VCaP (cell line): Measurements from ENCODE around the gene MMP28.

Source experiments
- H3K27ac ChIP-seq: fragments of 450-650 bp; 2 replicates; pipeline ENCODE4 v1.5.1; 2017
- TF ChIP-seq, protein P1 (sequence below): fragments of 450-650 bp; conservative IDR thresholded peaks from 2 replicates; pipeline ENCODE4 v1.5.1; 2017; ENCODE audit warnings: mild to moderate bottlenecking, moderate library complexity

MMP28 gene

GRCh38 chr17:35795007-35795870 is at the start of gene MMP28:
Gene MMP28 (minus strand): TSS chr17:35795641. CDS start chr17:35795377, 264 bp downstream.
- peak within 1 kb of the TSS; percentile 75 for H3K27ac ChIP-seq
- TF ChIP-seq, protein P1, sequence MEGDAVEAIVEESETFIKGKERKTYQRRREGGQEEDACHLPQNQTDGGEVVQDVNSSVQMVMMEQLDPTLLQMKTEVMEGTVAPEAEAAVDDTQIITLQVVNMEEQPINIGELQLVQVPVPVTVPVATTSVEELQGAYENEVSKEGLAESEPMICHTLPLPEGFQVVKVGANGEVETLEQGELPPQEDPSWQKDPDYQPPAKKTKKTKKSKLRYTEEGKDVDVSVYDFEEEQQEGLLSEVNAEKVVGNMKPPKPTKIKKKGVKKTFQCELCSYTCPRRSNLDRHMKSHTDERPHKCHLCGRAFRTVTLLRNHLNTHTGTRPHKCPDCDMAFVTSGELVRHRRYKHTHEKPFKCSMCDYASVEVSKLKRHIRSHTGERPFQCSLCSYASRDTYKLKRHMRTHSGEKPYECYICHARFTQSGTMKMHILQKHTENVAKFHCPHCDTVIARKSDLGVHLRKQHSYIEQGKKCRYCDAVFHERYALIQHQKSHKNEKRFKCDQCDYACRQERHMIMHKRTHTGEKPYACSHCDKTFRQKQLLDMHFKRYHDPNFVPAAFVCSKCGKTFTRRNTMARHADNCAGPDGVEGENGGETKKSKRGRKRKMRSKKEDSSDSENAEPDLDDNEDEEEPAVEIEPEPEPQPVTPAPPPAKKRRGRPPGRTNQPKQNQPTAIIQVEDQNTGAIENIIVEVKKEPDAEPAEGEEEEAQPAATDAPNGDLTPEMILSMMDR: no peak

DNA sequence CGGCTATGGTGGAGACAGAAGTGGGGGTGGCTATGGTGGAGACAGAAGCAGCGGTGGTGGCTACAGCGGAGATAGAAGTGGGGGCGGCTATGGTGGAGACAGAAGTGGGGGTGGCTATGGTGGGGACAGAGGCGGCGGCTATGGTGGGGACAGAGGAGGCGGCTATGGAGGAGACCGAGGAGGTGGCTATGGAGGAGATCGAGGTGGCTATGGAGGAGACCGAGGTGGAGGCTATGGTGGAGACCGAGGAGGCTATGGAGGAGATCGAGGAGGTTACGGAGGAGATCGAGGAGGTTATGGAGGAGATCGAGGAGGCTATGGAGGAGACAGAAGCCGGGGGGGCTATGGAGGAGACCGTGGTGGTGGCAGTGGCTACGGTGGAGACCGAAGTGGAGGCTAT is 49.1 kb upstream of the MMP28 start:
- TF ChIP-seq, protein P1: no peak

GRCh38 chr17:35843698-35844097 is 48.3 kb upstream of the MMP28 start:
- TF ChIP-seq, protein P1: no peak
- no peak overlapping the region for H3K27ac ChIP-seq

More for the DNA sequence above, 49.1 kb upstream of the MMP28 start:
- H3K27ac ChIP-seq: no peak overlapping the region

- no peak overlapping the region for H3K27ac ChIP-seq
- TF ChIP-seq, protein P1: no peak
Observed at GRCh38 chr17:35842239-35842638, 46.8 kb upstream of the MMP28 start.

GRCh38 chr17:35841505-35841904 is 46.1 kb upstream of the MMP28 start:
- TF ChIP-seq, protein P1: no peak
- H3K27ac ChIP-seq: no peak overlapping the region

DNA sequence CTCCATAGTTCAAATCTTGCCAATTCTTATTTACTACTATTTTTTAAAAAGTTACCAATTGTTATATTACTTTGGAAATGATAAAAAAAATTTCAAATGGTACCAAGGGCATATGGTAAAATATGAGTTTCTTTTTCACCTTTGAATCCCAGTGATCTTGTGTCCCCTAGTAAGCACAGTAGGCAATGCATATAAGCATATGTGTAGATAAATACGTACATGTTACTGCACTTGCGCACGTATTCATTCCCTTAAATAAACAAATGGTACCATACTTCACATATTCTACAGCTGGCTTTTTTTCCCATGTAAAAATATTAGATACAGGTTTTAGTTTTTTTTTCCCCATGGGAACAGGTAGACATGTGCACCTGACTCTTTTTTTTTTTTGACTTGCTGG is 45.7 kb upstream of the MMP28 start:
- H3K27ac ChIP-seq: no peak overlapping the region
- TF ChIP-seq, protein P1: no peak

GRCh38 chr17:35825206-35825605 is 29.8 kb upstream of the MMP28 start:
- TF ChIP-seq, protein P1: no peak
- no peak overlapping the region for H3K27ac ChIP-seq
